HG03095 (cell line): ENCODE results near the gene BRPF1.

Source experiments
- ATAC-seq: cut with Tn5 transposase; IDR thresholded peaks from one replicate; pipeline ENCODE4 v1.9.1; 2021; ENCODE audit warnings: moderate library complexity; ENCODE audit not compliant: unreplicated experiment

BRPF1 gene

GRCh38 chr3:9731206-9732079, at the start of gene BRPF1:
Gene BRPF1 (plus strand): TSS chr3:9731735. CDS start chr3:9734141, 2,406 bp downstream.
- peak; percentile 93 for ATAC-seq

GRCh38 chr3:9682096-9682495, 49.4 kb upstream of the BRPF1 start:
- ATAC-seq = no peak

- ATAC-seq = no peak
Measured at GRCh38 chr3:9683426-9683825, 48.1 kb upstream of the BRPF1 start.

GRCh38 chr3:9685216-9686049, 46.1 kb upstream of the BRPF1 start:
- ATAC-seq = no peak

- ATAC-seq = no peak
Measured at GRCh38 chr3:9686050-9686550, 45.4 kb upstream of the BRPF1 start.

- no peak for ATAC-seq
Measured at GRCh38 chr3:9686703-9687102, 44.8 kb upstream of the BRPF1 start.

GRCh38 chr3:9687514-9687913, 44.0 kb upstream of the BRPF1 start:
- ATAC-seq = no peak

GRCh38 chr3:9688961-9689360, 42.6 kb upstream of the BRPF1 start:
- ATAC-seq = no peak

GRCh38 chr3:9689757-9690156, 41.8 kb upstream of the BRPF1 start:
- no peak for ATAC-seq

- ATAC-seq = peak; percentile 86
Measured at GRCh38 chr3:9690451-9691450, 40.8 kb upstream of the BRPF1 start.

GRCh38 chr3:9691636-9692035, 39.9 kb upstream of the BRPF1 start:
- no peak for ATAC-seq

- no peak for ATAC-seq
Measured at GRCh38 chr3:9692416-9692815, 39.1 kb upstream of the BRPF1 start.

- ATAC-seq = no peak
Measured at GRCh38 chr3:9695345-9695744, 36.2 kb upstream of the BRPF1 start.

- no peak for ATAC-seq
Measured at GRCh38 chr3:9695746-9696145, 35.8 kb upstream of the BRPF1 start.

- ATAC-seq = no peak
Measured at GRCh38 chr3:9696480-9697220, 34.9 kb upstream of the BRPF1 start.

GRCh38 chr3:9697892-9698291, 33.6 kb upstream of the BRPF1 start:
- no peak for ATAC-seq

GRCh38 chr3:9698293-9698692, 33.2 kb upstream of the BRPF1 start:
- ATAC-seq = no peak

GRCh38 chr3:9700536-9700935, 31.0 kb upstream of the BRPF1 start:
- no peak for ATAC-seq

GRCh38 chr3:9701006-9701405, 30.5 kb upstream of the BRPF1 start:
- no peak for ATAC-seq

GRCh38 chr3:9701711-9702110, 29.8 kb upstream of the BRPF1 start:
- no peak for ATAC-seq
